ENCODE data around the gene SNTG2.

DNA sequence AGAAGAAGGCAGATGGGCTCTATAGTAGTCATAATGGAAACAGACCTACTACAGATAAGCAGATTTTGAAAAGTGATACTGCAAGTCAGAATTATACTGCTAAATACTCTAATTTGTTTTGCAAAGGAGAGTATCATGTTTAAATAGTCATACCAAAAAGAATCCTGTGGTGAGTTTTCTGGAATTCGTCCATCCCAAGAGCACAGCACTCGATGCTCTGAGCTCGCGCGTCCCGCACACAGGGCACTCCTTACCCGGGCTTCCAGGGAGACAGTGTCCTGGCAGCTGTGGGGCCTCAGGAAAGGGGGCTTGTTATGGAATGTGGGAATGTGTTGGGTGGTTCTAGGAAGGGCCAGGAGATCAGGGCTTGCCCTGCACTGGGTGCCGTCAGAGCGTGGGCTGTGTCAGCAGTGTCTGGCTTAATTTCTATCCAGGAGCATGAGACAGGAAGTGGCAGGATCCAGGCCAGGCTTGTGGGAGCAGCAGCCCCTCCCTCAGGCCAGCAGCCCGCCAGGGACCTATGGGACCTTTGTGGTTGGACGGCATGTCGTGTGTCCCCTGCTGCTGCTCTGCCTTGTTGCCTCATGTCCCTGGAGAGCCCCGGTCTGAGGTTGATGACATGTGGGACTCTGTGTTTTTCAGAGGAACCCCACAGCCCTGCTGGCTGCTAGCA lies 269.4 kb downstream of the SNTG2 start:
- TF ChIP-seq POLR2A (IDR thresholded peaks at IDR 0.05) = no peak
- TF ChIP-seq, protein P1, sequence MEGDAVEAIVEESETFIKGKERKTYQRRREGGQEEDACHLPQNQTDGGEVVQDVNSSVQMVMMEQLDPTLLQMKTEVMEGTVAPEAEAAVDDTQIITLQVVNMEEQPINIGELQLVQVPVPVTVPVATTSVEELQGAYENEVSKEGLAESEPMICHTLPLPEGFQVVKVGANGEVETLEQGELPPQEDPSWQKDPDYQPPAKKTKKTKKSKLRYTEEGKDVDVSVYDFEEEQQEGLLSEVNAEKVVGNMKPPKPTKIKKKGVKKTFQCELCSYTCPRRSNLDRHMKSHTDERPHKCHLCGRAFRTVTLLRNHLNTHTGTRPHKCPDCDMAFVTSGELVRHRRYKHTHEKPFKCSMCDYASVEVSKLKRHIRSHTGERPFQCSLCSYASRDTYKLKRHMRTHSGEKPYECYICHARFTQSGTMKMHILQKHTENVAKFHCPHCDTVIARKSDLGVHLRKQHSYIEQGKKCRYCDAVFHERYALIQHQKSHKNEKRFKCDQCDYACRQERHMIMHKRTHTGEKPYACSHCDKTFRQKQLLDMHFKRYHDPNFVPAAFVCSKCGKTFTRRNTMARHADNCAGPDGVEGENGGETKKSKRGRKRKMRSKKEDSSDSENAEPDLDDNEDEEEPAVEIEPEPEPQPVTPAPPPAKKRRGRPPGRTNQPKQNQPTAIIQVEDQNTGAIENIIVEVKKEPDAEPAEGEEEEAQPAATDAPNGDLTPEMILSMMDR (IDR thresholded peaks at IDR 0.05) = no peak
